SK-N-MC (cell line): Measurements from ENCODE around the gene MX2.
"Not testable (repeated sequence)": the region's sequence is repeated elsewhere in the genome, so short reads cannot be mapped to it uniquely, and the experiment has no call there.

ENCODE experiments used
- DNase-seq: peaks from one replicate; pipeline ENCODE4 v3.0.0-alpha.2; 2011; ENCODE audit warnings: low read depth, low spot score
- H3K27ac ChIP-seq: fragments of 200-600 bp; sonication (generic); 2 replicates; pipeline ENCODE4 v1.5.1; 2016; ENCODE audit warnings: mixed run types
- H3K36me3 ChIP-seq: fragments of 200-600 bp; sonication (generic); 2 replicates; pipeline ENCODE4 v1.6.1; 2017; ENCODE audit warnings: antibody characterized with exemption, low read length, mixed read lengths; ENCODE audit not compliant: insufficient read depth
- H3K4me3 ChIP-seq: fragments of 200-600 bp; sonication (generic); 2 replicates; pipeline ENCODE4 v1.5.1; 2016
- H3K9ac ChIP-seq: fragments of 200-600 bp; sonication (generic); 2 replicates; pipeline ENCODE4 v1.8.0; 2017; ENCODE audit warnings: mixed run types, mixed read lengths; ENCODE audit not compliant: insufficient read length
- H3K9me3 ChIP-seq: fragments of 200-600 bp; sonication (generic); 2 replicates; pipeline ENCODE4 v1.6.1; 2017; ENCODE audit warnings: low read depth, mild to moderate bottlenecking, antibody characterized with exemption, low read length, moderate library complexity, mixed read lengths
- EZH2 ChIP-seq: fragments of 200-600 bp; sonication (generic); IDR thresholded peaks from one replicate; pipeline ENCODE4 v1.6.1; 2017; ENCODE audit warnings: antibody characterized with exemption
- FOXP2 ChIP-seq: optimal IDR thresholded peaks from 2 replicates; pipeline ENCODE3; 2011; ENCODE audit warnings: mild to moderate bottlenecking, moderate library complexity; ENCODE audit not compliant: insufficient read depth; ENCODE audit errors: extremely low read length, control extremely low read depth
- POLR2AphosphoS5 ChIP-seq: IDR thresholded peaks from 2 replicates; pipeline ENCODE4 v1.6.1; 2012; ENCODE audit warnings: mild to moderate bottlenecking, low read depth, low read length, borderline replicate concordance

The MX2 gene

DNA sequence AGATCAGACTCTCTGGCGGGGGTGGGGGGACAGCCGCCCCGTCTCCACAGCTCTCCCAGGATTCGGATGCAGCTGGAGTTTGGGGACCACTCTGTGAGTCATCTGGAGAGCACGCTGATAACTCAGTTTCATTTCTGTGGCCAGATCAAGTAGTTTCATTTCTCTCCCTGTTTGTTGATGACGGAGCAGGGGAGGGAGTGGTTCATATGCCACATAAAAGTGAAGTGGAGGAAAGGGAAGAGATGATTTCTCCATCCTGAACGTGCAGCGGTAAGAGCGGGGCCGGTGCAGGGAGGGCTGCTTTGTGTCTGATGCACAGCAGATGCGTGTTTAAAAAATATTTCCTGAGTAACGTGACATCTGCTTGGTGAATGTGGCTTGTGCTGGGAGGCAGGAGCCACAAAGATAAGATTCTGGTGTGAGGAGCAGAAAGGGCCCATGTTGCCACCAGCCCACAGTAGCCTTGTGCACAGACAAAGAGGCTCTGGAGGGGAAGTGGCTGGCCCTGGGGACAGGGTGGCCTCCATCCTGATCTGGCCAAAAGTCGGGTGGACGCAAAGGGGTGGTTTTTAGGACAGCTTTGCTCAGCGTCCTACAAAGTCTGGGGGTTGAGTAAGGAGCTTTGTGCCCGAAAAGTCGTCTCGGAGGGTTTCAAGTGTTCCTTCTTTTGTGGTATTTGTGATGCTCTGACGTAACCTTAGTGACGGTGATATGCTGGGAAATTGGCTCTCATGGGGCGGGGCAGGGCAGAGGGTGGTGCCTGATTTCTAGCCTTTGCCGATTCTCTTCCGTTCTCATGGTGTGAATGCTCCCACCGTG, at the start of gene MX2:
MX2 (plus strand) TSS at position 242 of the 819 bp plus-strand sequence. CDS start 14,880 bp downstream, outside the sequence.
- Histone ChIP-seq H3K27ac (no peak within 1 kb of the TSS), H3K4me3 (no peak within 1 kb of the TSS), H3K9me3 (no peaks in the 10 kb centered on the region), H3K9ac (no peak within 1 kb of the TSS), H3K36me3 (no peaks in the 10 kb centered on the region)
- no peak for DNase-seq
- TF ChIP-seq FOXP2 (no peak), EZH2 (no peak), POLR2AphosphoS5 (no peak)

DNA sequence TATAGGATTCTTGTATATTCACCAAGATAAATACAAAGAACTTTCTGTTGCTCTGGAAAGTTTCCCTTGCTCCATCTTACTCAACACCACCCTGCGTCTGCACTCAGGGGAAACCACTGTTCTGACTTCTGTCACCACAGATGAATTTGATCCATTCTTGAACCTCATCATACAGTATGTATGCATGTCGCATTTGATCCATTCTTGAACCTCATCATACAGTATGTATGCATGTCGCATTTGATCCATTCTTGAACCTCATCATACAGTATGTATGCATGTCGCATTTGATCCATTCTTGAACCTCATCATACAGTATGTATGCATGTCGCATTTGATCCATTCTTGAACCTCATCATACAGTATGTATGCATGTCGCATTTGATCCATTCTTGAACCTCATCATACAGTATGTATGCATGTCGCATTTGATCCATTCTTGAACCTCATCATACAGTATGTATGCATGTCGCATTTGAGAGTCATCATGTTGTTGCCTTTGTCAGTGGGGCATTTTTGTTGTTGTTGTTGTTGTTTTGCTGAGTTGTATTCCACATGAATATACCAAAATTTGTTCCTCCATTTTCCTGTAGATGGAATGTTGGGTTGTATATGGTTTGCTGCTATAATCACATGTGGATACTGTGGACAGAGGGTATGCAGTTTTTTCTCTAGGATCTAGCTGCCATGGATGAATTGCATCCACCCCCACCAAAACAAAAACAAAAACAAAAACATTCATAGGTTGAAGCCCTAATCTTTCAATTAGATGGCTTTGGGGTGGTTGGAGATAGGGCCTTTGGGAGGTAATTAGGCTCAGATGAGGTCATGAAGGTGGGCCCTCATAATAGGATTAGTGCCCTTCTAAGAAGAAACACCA, 48.3 kb upstream of the MX2 start:
- DNase-seq, H3K4me3 ChIP-seq, H3K9ac ChIP-seq, H3K9me3 ChIP-seq, H3K36me3 ChIP-seq, H3K27ac ChIP-seq: not testable (repeated sequence)

GRCh38 chr21:41315726-41316125, 46.1 kb upstream of the MX2 start:
- Histone ChIP-seq H3K9ac (no peak overlapping the region), H3K4me3 (no peak overlapping the region), H3K36me3 (no peaks in the 10 kb centered on the region), H3K9me3 (no peaks in the 10 kb centered on the region), H3K27ac (no peak overlapping the region)
- no peak for DNase-seq
- TF ChIP-seq FOXP2: no peak
- no peak for TF ChIP-seq EZH2
- TF ChIP-seq POLR2AphosphoS5: no peak

DNA sequence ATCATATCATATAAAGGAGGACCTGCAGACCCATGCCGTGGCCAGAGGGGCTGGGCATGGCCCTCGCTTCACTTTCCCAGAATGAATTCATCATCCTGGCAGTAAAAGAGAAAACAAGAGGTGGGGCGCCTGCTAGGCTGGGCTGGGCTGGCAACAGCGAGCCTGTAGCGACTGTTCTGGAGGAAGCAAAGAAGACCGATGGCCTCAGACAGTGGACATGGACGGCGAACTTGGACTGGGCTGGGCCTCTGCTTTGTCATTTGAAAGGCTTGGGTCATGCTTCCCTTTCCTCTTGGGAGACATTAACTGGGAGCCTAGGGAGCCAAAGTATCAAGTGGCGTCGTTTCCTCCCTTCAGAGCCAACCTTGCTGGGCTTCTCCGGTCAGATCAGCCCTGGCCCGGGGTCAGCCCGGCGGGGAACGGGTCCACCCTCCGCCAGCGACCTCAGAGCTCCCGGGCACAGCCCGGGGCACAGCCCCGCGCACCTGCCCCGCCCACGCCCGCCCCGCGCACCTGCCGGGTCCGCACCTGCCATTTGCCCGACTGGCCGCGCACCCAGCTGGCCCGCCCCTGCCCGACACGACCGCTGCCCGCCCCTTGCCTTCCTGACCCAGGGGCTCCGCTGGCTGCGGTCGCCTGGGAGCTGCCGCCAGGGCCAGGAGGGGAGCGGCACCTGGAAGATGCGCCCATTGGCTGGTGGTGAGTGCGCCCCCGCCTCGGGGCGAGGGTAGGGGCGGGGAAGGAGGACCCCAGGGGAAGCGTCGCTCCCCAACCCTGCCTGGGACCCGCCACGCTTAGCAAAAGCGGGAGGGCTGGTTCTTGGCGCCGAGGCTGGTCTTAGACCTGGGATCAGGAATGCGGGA, 45.4 kb upstream of the MX2 start, which contains the start of gene FAM3B:
FAM3B (plus strand) TSS at position 602 of the 863 bp plus-strand sequence; CDS start at position 681, 79 bp downstream.
- Histone ChIP-seq H3K9ac (no peak within 1 kb of the TSS), H3K4me3 (no peak within 1 kb of the TSS), H3K9me3 (no peaks in the 10 kb centered on the region), H3K27ac (no peak within 1 kb of the TSS), H3K36me3 (no peaks in the 10 kb centered on the region)
- DNase-seq: no peak
- no peak for TF ChIP-seq EZH2
- TF ChIP-seq POLR2AphosphoS5: no peak
- TF ChIP-seq FOXP2: no peak

DNA sequence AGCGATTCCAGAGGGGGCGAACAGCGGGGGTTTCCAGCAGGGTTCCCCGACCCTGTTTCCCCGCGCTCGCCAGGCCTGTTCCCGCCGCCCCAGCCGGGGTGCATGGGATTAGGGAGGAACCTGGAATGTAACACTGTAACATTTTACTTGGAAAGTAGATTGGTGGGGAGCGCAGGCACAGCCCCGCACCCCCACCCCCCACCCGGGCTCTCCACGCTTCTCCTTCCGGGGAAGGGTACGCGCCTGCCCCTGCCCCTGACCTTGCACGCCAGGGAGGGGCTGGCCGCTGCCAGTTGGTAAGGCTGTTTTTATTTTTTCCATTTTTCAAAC, 44.8 kb upstream of the MX2 start:
- Histone ChIP-seq H3K4me3 (no peak overlapping the region), H3K9ac (no peak overlapping the region), H3K27ac (no peak overlapping the region), H3K9me3 (no peaks in the 10 kb centered on the region), H3K36me3 (no peaks in the 10 kb centered on the region)
- TF ChIP-seq EZH2 (no peak), FOXP2 (no peak), POLR2AphosphoS5 (no peak)
- no peak for DNase-seq

- TF ChIP-seq FOXP2: no peak
- TF ChIP-seq EZH2: no peak
- no peak for TF ChIP-seq POLR2AphosphoS5
- no peaks in the 10 kb centered on the region for H3K36me3 ChIP-seq
- H3K27ac ChIP-seq: no peak overlapping the region
- H3K9me3 ChIP-seq: no peaks in the 10 kb centered on the region
- DNase-seq: no peak
- no peak overlapping the region for H3K4me3 ChIP-seq
- no peak overlapping the region for H3K9ac ChIP-seq
Observed at GRCh38 chr21:41317458-41317857, 44.4 kb upstream of the MX2 start.

GRCh38 chr21:41318218-41318617, 43.6 kb upstream of the MX2 start:
- no peak overlapping the region for H3K4me3 ChIP-seq
- no peak overlapping the region for H3K9ac ChIP-seq
- H3K9me3 ChIP-seq: no peaks in the 10 kb centered on the region
- H3K27ac ChIP-seq: no peak overlapping the region
- no peaks in the 10 kb centered on the region for H3K36me3 ChIP-seq
- no peak for DNase-seq
- TF ChIP-seq EZH2 (no peak), POLR2AphosphoS5 (no peak), FOXP2 (no peak)

DNA sequence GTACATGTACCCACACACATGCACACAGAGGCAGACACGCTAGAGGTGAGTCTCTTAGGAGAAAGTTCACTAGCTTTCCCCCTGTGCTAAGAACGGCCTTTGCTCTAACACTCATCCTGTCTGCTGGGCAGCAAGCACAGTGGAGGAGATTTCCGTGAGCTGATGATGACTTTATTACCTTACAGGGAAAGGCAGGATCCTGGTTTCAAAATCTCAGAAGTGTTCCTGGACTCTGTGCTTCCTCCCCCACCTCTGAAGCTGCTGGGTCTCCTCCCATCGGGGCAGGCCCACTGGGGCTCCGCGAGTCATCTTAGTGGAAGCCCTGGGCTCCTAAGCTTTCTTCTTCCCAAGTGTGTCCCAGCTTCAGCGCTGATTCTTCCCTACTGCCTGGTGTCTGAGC, 42.6 kb upstream of the MX2 start:
- Histone ChIP-seq H3K9me3 (no peaks in the 10 kb centered on the region), H3K36me3 (no peaks in the 10 kb centered on the region), H3K27ac (no peak overlapping the region), H3K9ac (no peak overlapping the region), H3K4me3 (no peak overlapping the region)
- DNase-seq: no peak
- TF ChIP-seq EZH2: no peak
- TF ChIP-seq POLR2AphosphoS5: no peak
- TF ChIP-seq FOXP2: no peak
